HepG2 (cell line): ENCODE measurements around the gene TACC3. TPM values are rescaled to one million over a fixed set of nuclear protein-coding genes. Genes with fewer than 3 reads are reported as not detected.

ENCODE experiments used
- AKAP8 ChIP-seq: sonication (generic); formaldehyde crosslinking; IDR thresholded peaks from 2 replicates; pipeline ENCODE4 v1.5.1; 2020; ENCODE audit warnings: mild to moderate bottlenecking, missing genetic modification reagents
- BRD4 ChIP-seq: sonication (generic); formaldehyde crosslinking; IDR thresholded peaks from 2 replicates; pipeline ENCODE4 v1.4.0; 2020; ENCODE audit warnings: missing genetic modification reagents
- CBX5 ChIP-seq: sonication (generic); formaldehyde crosslinking; IDR thresholded peaks from 2 replicates; pipeline ENCODE4 v1.4.0; 2020; ENCODE audit warnings: missing genetic modification reagents, borderline replicate concordance
- CHD2 ChIP-seq: IDR thresholded peaks from 2 replicates; pipeline ENCODE4 v1.6.1; 2011; ENCODE audit warnings: low read depth, low read length, improper control_type of control experiment
- DPF2 ChIP-seq: sonication (generic); formaldehyde crosslinking; IDR thresholded peaks from 2 replicates; pipeline ENCODE4 v1.4.0; 2020; ENCODE audit warnings: mild to moderate bottlenecking, low read depth, missing genetic modification reagents, borderline replicate concordance
- GABPA ChIP-seq, 2 experiments: IDR thresholded peaks; 2 replicates each; pipeline ENCODE4 v1.6.1; 2011 to 2016; ENCODE audit warnings: low read depth in 2 of 2, low read length in 1 of 2, missing biosample characterization in 1 of 2, missing genetic modification characterization in 1 of 2
- GATAD1 ChIP-seq: IDR thresholded peaks from 2 replicates; pipeline ENCODE4 v1.6.1; 2016; ENCODE audit warnings: missing genetic modification reagents, missing compliant biosample characterization
- GFI1 ChIP-seq: sonication (generic); formaldehyde crosslinking; IDR thresholded peaks from 2 replicates; pipeline ENCODE4 v1.5.0; 2020; ENCODE audit warnings: missing genetic modification reagents, mild to moderate bottlenecking, borderline replicate concordance
- GTF3A ChIP-seq: sonication (generic); formaldehyde crosslinking; conservative IDR thresholded peaks from 2 replicates; pipeline ENCODE4 v1.4.0; 2020; ENCODE audit warnings: mild to moderate bottlenecking, missing genetic modification reagents
- GZF1 ChIP-seq: sonication (generic); formaldehyde crosslinking; IDR thresholded peaks from 2 replicates; pipeline ENCODE4 v1.5.1; 2020; ENCODE audit warnings: mild to moderate bottlenecking, missing genetic modification reagents
- MBNL3 ChIP-seq: fragments of 250-450 bp; sonication (Bioruptor Pico); conservative IDR thresholded peaks from 2 replicates; pipeline ENCODE4 v1.8.0; 2022; ENCODE audit warnings: mild to moderate bottlenecking, inconsistent platforms
- MED13 ChIP-seq: sonication (generic); formaldehyde crosslinking; IDR thresholded peaks from 2 replicates; pipeline ENCODE4 v1.5.0; 2020; ENCODE audit warnings: missing genetic modification reagents
- NFKB2 ChIP-seq: sonication (generic); formaldehyde crosslinking; IDR thresholded peaks from 2 replicates; pipeline ENCODE4 v1.4.0; 2020; ENCODE audit warnings: missing genetic modification reagents, borderline replicate concordance
- NFYC ChIP-seq: IDR thresholded peaks from 2 replicates; pipeline ENCODE4 v1.6.1; 2016; ENCODE audit warnings: missing genetic modification reagents, missing compliant biosample characterization
- PHF8 ChIP-seq: sonication (generic); formaldehyde crosslinking; IDR thresholded peaks from 2 replicates; pipeline ENCODE4 v1.5.0; 2020; ENCODE audit warnings: missing genetic modification reagents
- PRDM4 ChIP-seq: sonication (generic); formaldehyde crosslinking; IDR thresholded peaks from 2 replicates; pipeline ENCODE4 v1.9.0; 2021; ENCODE audit warnings: missing genetic modification reagents, borderline replicate concordance
- TCF7 ChIP-seq: sonication (generic); IDR thresholded peaks from 2 replicates; pipeline ENCODE4 v1.6.1; 2016; ENCODE audit warnings: antibody characterized with exemption, low read depth
- TCF7L2 ChIP-seq: IDR thresholded peaks from 2 replicates; pipeline ENCODE4 v1.6.1; 2011; ENCODE audit warnings: mild to moderate bottlenecking, low read depth, low read length, moderate library complexity
- TRIM24 ChIP-seq: sonication (generic); formaldehyde crosslinking; IDR thresholded peaks from 2 replicates; pipeline ENCODE4 v1.8.0; 2022; ENCODE audit warnings: mild to moderate bottlenecking, missing genetic modification reagents
- ZFX ChIP-seq: sonication (generic); formaldehyde crosslinking; IDR thresholded peaks from 2 replicates; pipeline ENCODE4 v1.4.0; 2020; ENCODE audit warnings: mild to moderate bottlenecking, low read depth, missing genetic modification reagents, moderate library complexity
- ZNF263 ChIP-seq: sonication (generic); formaldehyde crosslinking; IDR thresholded peaks from 2 replicates; pipeline ENCODE4 v1.4.0; 2020; ENCODE audit warnings: missing genetic modification reagents
- ZNF333 ChIP-seq: sonication (generic); formaldehyde crosslinking; IDR thresholded peaks from 2 replicates; pipeline ENCODE4 v1.4.0; 2020; ENCODE audit warnings: mild to moderate bottlenecking, missing genetic modification reagents, borderline replicate concordance
- ZNF543 ChIP-seq: sonication (generic); formaldehyde crosslinking; IDR thresholded peaks from 2 replicates; pipeline ENCODE4 v1.4.0; 2020; ENCODE audit warnings: mild to moderate bottlenecking, missing genetic modification reagents
- ZNF567 ChIP-seq: sonication (generic); formaldehyde crosslinking; IDR thresholded peaks from 2 replicates; pipeline ENCODE4 v1.8.1; 2023; ENCODE audit warnings: mild to moderate bottlenecking, missing genetic modification reagents, borderline replicate concordance
- ZNF605 ChIP-seq: sonication (generic); formaldehyde crosslinking; IDR thresholded peaks from 2 replicates; pipeline ENCODE4 v1.8.0; 2022; ENCODE audit warnings: mild to moderate bottlenecking, missing genetic modification reagents
- ZNF616 ChIP-seq: sonication (generic); formaldehyde crosslinking; IDR thresholded peaks from 2 replicates; pipeline ENCODE4 v1.5.0; 2020; ENCODE audit warnings: low read depth, mild to moderate bottlenecking, missing genetic modification reagents
- ZNF724P ChIP-seq: sonication (generic); formaldehyde crosslinking; IDR thresholded peaks from 2 replicates; pipeline ENCODE4 v1.8.0; 2022; ENCODE audit warnings: missing genetic modification reagents, borderline replicate concordance
- ZNF780A ChIP-seq: sonication (generic); formaldehyde crosslinking; IDR thresholded peaks from 2 replicates; pipeline ENCODE4 v1.8.0; 2022; ENCODE audit warnings: mild to moderate bottlenecking, missing genetic modification reagents, moderate library complexity
- ZSCAN30 ChIP-seq: sonication (generic); formaldehyde crosslinking; IDR thresholded peaks from 2 replicates; pipeline ENCODE4 v1.5.0; 2020; ENCODE audit warnings: mild to moderate bottlenecking, missing genetic modification reagents
- polyA plus RNA-seq, 8 experiments: library from polyadenylated mRNA; depleted of rRNA in 3 of 8; stranded (reverse) in 7 of 8; unstranded in 1 of 8; fragments of >200 nt; fragmentation: Illumina TruSeq in 4 of 8; extraction: Trizol in 4 of 8; gene quantifications; 2 replicates each; pipeline versions ENCODE4 v1.2.1 to v1.2.3, GENCODE V29; 2011 to 2016; ENCODE audit warnings: low read depth in 4 of 8, missing spikeins in 1 of 8, mixed read lengths in 1 of 8; ENCODE audit not compliant: insufficient read depth in 1 of 8
- total RNA-seq, 5 experiments: library from RNA; depleted of rRNA; stranded (reverse); fragments of >200 nt; fragmentation: Illumina TruSeq; extraction: Trizol; gene quantifications; 2 replicates each; pipeline ENCODE4 v1.2.3, GENCODE V29; 2016; ENCODE audit warnings: low read depth in 1 of 5

Gene TACC3
- total and polyA plus RNA-seq, 2 of the 13 experiments (the other 11 are each of a cell fraction or from before 2014, with no cell fraction given), result 20.3 to 21.2 TPM

- TF ChIP-seq TCF7 (no peak), GFI1 (no peak), ZSCAN30 (CRISPR knock-in tag) (no peak), ZNF543 (CRISPR knock-in tag) (no peak), GABPA (IDR thresholded peaks at IDR 0.05; ENCODE audit: low read depth, low read length) (no peak), GABPA (CRISPR knock-in tag; IDR thresholded peaks at IDR 0.05; ENCODE audit: low read depth) (no peak), AKAP8 (CRISPR knock-in tag) (no peak), GZF1 (CRISPR knock-in tag) (no peak), ZNF780A (peak; percentile 7; the same call in 1 of the 2 replicates), ZNF724P (CRISPR knock-in tag) (no peak), ZNF333 (CRISPR knock-in tag) (peak; percentile 66; the same call in 1 of the 2 replicates), ZNF567 (CRISPR knock-in tag) (no peak), GATAD1 (CRISPR knock-in tag) (no peak), DPF2 (CRISPR knock-in tag) (no peak), NFYC (CRISPR knock-in tag) (no peak), BRD4 (CRISPR knock-in tag) (peak; percentile 44; the same call in 1 of the 2 replicates), ZFX (CRISPR knock-in tag) (peak; percentile 23; the same call in 1 of the 2 replicates), GTF3A (no peak), ZNF616 (CRISPR knock-in tag) (no peak), NFKB2 (CRISPR knock-in tag) (no peak), ZNF263 (CRISPR knock-in tag) (peak; percentile 77), CHD2 (peak; percentile 76), TCF7L2 (no peak), MED13 (CRISPR knock-in tag) (no peak), ZNF605 (CRISPR knock-in tag) (no peak), CBX5 (CRISPR knock-in tag) (no peak), PRDM4 (CRISPR knock-in tag) (no peak), TRIM24 (no peak), MBNL3 (no peak), PHF8 (CRISPR knock-in tag) (peak; percentile 49; the same call in 1 of the 2 replicates)
Observed at GRCh38 chr4:1711571-1712215, 9.6 kb upstream of the TACC3 start (continued).
